HepG2 (cell line): ENCODE results near the gene CCDC116. TPM values are rescaled to one million over a fixed set of nuclear protein-coding genes. Genes with fewer than 3 reads are reported as not detected.
A peak's percentile ranks its signal among the peaks of the same experiment; 100 is the strongest.

Experiments used
- ATF1 ChIP-seq: IDR thresholded peaks from 2 replicates; pipeline ENCODE4 v1.6.1; 2016; ENCODE audit warnings: mild to moderate bottlenecking, control low read depth
- HDAC1 ChIP-seq: sonication (generic); formaldehyde crosslinking; IDR thresholded peaks from 2 replicates; pipeline ENCODE4 v1.5.1; 2020; ENCODE audit warnings: mild to moderate bottlenecking, missing genetic modification reagents
- HIVEP1 ChIP-seq: sonication (generic); formaldehyde crosslinking; IDR thresholded peaks from 2 replicates; pipeline ENCODE4 v1.4.0; 2020; ENCODE audit warnings: mild to moderate bottlenecking, missing genetic modification reagents
- HNRNPLL ChIP-seq: fragments of 200-400 bp; formaldehyde crosslinking; IDR thresholded peaks from 2 replicates; pipeline ENCODE4 v1.6.1; 2017; ENCODE audit warnings: mild to moderate bottlenecking, low read depth, low read length; ENCODE audit not compliant: poor library complexity, severe bottlenecking
- HOXA3 ChIP-seq: sonication (generic); formaldehyde crosslinking; IDR thresholded peaks from 2 replicates; pipeline ENCODE4 v1.5.0; 2020; ENCODE audit warnings: missing genetic modification reagents
- KAT8 ChIP-seq: IDR thresholded peaks from 2 replicates; pipeline ENCODE4 v1.6.1; 2016; ENCODE audit warnings: missing genetic modification reagents, missing compliant biosample characterization
- NKX3-1 ChIP-seq: sonication (generic); formaldehyde crosslinking; IDR thresholded peaks from 2 replicates; pipeline ENCODE4 v1.5.0; 2020; ENCODE audit warnings: missing genetic modification reagents
- POGZ ChIP-seq: sonication (generic); formaldehyde crosslinking; IDR thresholded peaks from 2 replicates; pipeline ENCODE4 v1.4.0; 2020; ENCODE audit warnings: mild to moderate bottlenecking, missing genetic modification reagents
- PRDM10 ChIP-seq: sonication (generic); formaldehyde crosslinking; IDR thresholded peaks from 2 replicates; pipeline ENCODE4 v1.4.0; 2020; ENCODE audit warnings: low read depth, missing genetic modification reagents
- RFX3 ChIP-seq: IDR thresholded peaks from 2 replicates; pipeline ENCODE4 v1.6.1; 2016; ENCODE audit warnings: missing biosample characterization, missing genetic modification reagents
- SETDB1 ChIP-seq: sonication (generic); formaldehyde crosslinking; IDR thresholded peaks from 2 replicates; pipeline ENCODE4 v1.5.1; 2020; ENCODE audit warnings: missing genetic modification reagents, mild to moderate bottlenecking, borderline replicate concordance
- SOX13 ChIP-seq, 3 experiments: fragments of 450-650 bp in 1 of 3; sonication (generic) in 1 of 3; formaldehyde crosslinking in 1 of 3; IDR thresholded peaks in 2 of 3; conservative IDR thresholded peaks in 1 of 3; 2 replicates each; pipeline versions ENCODE4 v1.5.0 to v1.6.1; 2016 to 2020; ENCODE audit warnings: antibody characterized with exemption in 1 of 3, mild to moderate bottlenecking in 1 of 3, missing compliant biosample characterization in 1 of 3, missing genetic modification reagents in 1 of 3, moderate library complexity in 1 of 3
- ZNF281 ChIP-seq: sonication (generic); formaldehyde crosslinking; IDR thresholded peaks from 2 replicates; pipeline ENCODE4 v1.4.0; 2020; ENCODE audit warnings: missing genetic modification reagents, borderline replicate concordance
- ZNF781 ChIP-seq: sonication (generic); formaldehyde crosslinking; IDR thresholded peaks from 2 replicates; pipeline ENCODE4 v1.5.1; 2020; ENCODE audit warnings: borderline replicate concordance, mild to moderate bottlenecking, missing genetic modification reagents; ENCODE audit errors: not compliant biosample characterization
- ZNF879 ChIP-seq: sonication (generic); formaldehyde crosslinking; IDR thresholded peaks from 2 replicates; pipeline ENCODE4 v1.8.1; 2023; ENCODE audit warnings: missing genetic modification reagents
- polyA plus RNA-seq, 8 experiments: library from polyadenylated mRNA; depleted of rRNA in 3 of 8; stranded (reverse) in 7 of 8; unstranded in 1 of 8; fragments of >200 nt; fragmentation: Illumina TruSeq in 4 of 8; extraction: Trizol in 4 of 8; gene quantifications; 2 replicates each; pipeline versions ENCODE4 v1.2.1 to v1.2.3, GENCODE V29; 2011 to 2016; ENCODE audit warnings: low read depth in 4 of 8, missing spikeins in 1 of 8, mixed read lengths in 1 of 8; ENCODE audit not compliant: insufficient read depth in 1 of 8
- total RNA-seq, 5 experiments: library from RNA; depleted of rRNA; stranded (reverse); fragments of >200 nt; fragmentation: Illumina TruSeq; extraction: Trizol; gene quantifications; 2 replicates each; pipeline ENCODE4 v1.2.3, GENCODE V29; 2016; ENCODE audit warnings: low read depth in 1 of 5

Gene CCDC116
- total and polyA plus RNA-seq, 2 of the 13 experiments (the other 11 are each of a cell fraction or from before 2014, with no cell fraction given): 0.15 to 0.33 TPM

DNA sequence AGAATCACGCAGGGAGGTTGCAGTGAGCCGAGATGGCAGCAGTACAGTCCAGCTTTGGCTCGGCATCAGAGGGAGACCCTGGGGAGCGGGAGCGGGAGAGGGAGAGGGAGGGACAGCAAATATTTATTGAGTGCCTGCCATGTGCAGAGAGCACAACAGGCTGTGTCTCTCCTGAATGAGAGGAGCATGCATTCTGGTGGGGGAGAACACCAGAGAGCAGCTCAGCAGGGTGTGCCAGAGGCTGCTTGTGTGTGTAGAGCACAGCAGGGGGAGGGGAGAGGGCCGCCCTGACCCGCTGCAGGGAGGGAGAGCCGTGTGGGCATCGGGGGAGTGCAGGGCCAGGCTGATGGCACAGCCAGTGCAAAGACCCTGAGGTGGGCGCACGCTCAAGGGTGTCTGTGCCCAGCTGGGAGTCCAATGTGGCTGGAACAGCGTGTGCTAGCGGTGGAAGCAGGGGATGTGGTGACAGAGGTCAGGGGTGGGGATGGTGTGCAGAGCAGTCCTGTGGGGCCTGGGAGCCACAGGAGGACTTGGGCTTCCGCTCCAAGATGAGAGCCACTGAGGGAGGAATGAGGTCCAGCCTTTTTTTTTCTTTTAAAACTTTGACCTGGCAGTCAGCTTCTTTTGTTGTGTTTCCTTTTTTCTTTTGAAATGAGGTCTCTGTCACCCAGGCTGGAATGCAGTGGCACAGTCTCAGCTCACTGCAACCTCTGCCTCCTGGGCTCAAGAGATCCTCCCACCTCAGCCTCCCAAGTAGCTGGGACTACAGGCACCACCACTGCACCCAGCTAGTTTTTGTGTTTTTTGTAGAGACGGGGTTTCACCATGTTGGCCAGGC, 45.3 kb downstream of the CCDC116 start (continued):
- peak; percentile 25 for TF ChIP-seq HNRNPLL
- TF ChIP-seq SOX13 (IDR thresholded peaks at IDR 0.05): no peak
- peak in 1 of 2 experiments; percentile 63; a peak in 1 of 4 replicates for TF ChIP-seq SOX13 (CRISPR knock-in tag; conservative IDR thresholded peaks at IDR 0.05 in 1 of 2, IDR thresholded peaks at IDR 0.05 in 1 of 2)
- no peak for TF ChIP-seq NKX3-1 (CRISPR knock-in tag)
- TF ChIP-seq HDAC1 (CRISPR knock-in tag): peak; percentile 76
- 0 out of 2 replicates have a peak, but pooled peaks have one; percentile 22 for TF ChIP-seq PRDM10 (CRISPR knock-in tag)
- TF ChIP-seq HIVEP1 (CRISPR knock-in tag): 0 out of 2 replicates have a peak, but pooled peaks have one; percentile 62
- TF ChIP-seq POGZ: 0 out of 2 replicates have a peak, but pooled peaks have one; percentile 33
- peak; percentile 72; the same call in 1 of the 2 replicates for TF ChIP-seq HOXA3 (CRISPR knock-in tag)
- no peak for TF ChIP-seq SETDB1 (CRISPR knock-in tag)
- TF ChIP-seq ATF1: no peak
- TF ChIP-seq KAT8 (CRISPR knock-in tag): 0 out of 2 replicates have a peak, but pooled peaks have one; percentile 30
- peak; percentile 86; the same call in 1 of the 2 replicates for TF ChIP-seq ZNF281 (CRISPR knock-in tag)
- TF ChIP-seq RFX3 (CRISPR knock-in tag): no peak
- TF ChIP-seq ZNF781 (CRISPR knock-in tag): peak; percentile 46
- no peak for TF ChIP-seq ZNF879
